HepG2 (cell line): Measurements from ENCODE around the gene ZBTB21. TPM values are rescaled to one million over a fixed set of nuclear protein-coding genes. Genes with fewer than 3 reads are reported as not detected.

Experiments
- ADNP ChIP-seq: sonication (generic); formaldehyde crosslinking; IDR thresholded peaks from 2 replicates; pipeline ENCODE4 v1.4.0; 2020; ENCODE audit warnings: missing genetic modification reagents
- ARNTL ChIP-seq: sonication (generic); formaldehyde crosslinking; IDR thresholded peaks from 2 replicates; pipeline ENCODE4 v1.4.0; 2020; ENCODE audit warnings: mild to moderate bottlenecking, missing genetic modification reagents
- ATAD3A ChIP-seq: sonication (generic); formaldehyde crosslinking; IDR thresholded peaks from 2 replicates; pipeline ENCODE4 v1.4.0; 2020; ENCODE audit warnings: missing genetic modification reagents
- CBFB ChIP-seq: sonication (generic); formaldehyde crosslinking; IDR thresholded peaks from 2 replicates; pipeline ENCODE4 v1.4.0; 2020; ENCODE audit warnings: missing genetic modification reagents
- CCDC6 ChIP-seq: sonication (generic); formaldehyde crosslinking; IDR thresholded peaks from 2 replicates; pipeline ENCODE4 v1.8.1; 2022; ENCODE audit warnings: mild to moderate bottlenecking, missing genetic modification reagents, moderate library complexity
- CHCHD3 ChIP-seq: sonication (generic); formaldehyde crosslinking; IDR thresholded peaks from 2 replicates; pipeline ENCODE4 v1.8.0; 2022; ENCODE audit warnings: mild to moderate bottlenecking, missing genetic modification reagents, moderate library complexity
- DPF2 ChIP-seq: sonication (generic); formaldehyde crosslinking; IDR thresholded peaks from 2 replicates; pipeline ENCODE4 v1.4.0; 2020; ENCODE audit warnings: mild to moderate bottlenecking, low read depth, missing genetic modification reagents, borderline replicate concordance
- FOXK2 ChIP-seq: fragments of 450-650 bp; IDR thresholded peaks from 2 replicates; pipeline ENCODE4 v1.6.1; 2016
- KDM4B ChIP-seq: sonication (generic); formaldehyde crosslinking; IDR thresholded peaks from 2 replicates; pipeline ENCODE4 v1.4.0; 2020; ENCODE audit warnings: missing genetic modification reagents
- NCOA1 ChIP-seq: sonication (generic); formaldehyde crosslinking; IDR thresholded peaks from 2 replicates; pipeline ENCODE4 v1.9.0; 2021; ENCODE audit warnings: missing genetic modification reagents
- POLR2A ChIP-seq, 2 experiments: IDR thresholded peaks; 2 replicates each; pipeline ENCODE4 v1.6.1; 2011; ENCODE audit warnings: low read depth in 2 of 2, low read length in 2 of 2, mild to moderate bottlenecking in 1 of 2, moderate library complexity in 1 of 2; ENCODE audit not compliant: insufficient read depth in 1 of 2
- TGIF2 ChIP-seq: IDR thresholded peaks from 2 replicates; pipeline ENCODE4 v1.6.1; 2016; ENCODE audit warnings: control low read depth, missing compliant biosample characterization
- ZNF12 ChIP-seq: sonication (generic); formaldehyde crosslinking; IDR thresholded peaks from 2 replicates; pipeline ENCODE4 v1.5.0; 2020; ENCODE audit warnings: missing genetic modification reagents
- ZNF234 ChIP-seq: sonication (generic); formaldehyde crosslinking; conservative IDR thresholded peaks from 2 replicates; pipeline ENCODE4 v1.5.1; 2020; ENCODE audit warnings: mild to moderate bottlenecking, missing genetic modification reagents
- ZNF577 ChIP-seq: sonication (generic); formaldehyde crosslinking; IDR thresholded peaks from 2 replicates; pipeline ENCODE4 v1.4.0; 2020; ENCODE audit warnings: mild to moderate bottlenecking, low read depth, missing genetic modification reagents, borderline replicate concordance
- polyA plus RNA-seq, 8 experiments: library from polyadenylated mRNA; depleted of rRNA in 3 of 8; stranded (reverse) in 7 of 8; unstranded in 1 of 8; fragments of >200 nt; fragmentation: Illumina TruSeq in 4 of 8; extraction: Trizol in 4 of 8; gene quantifications; 2 replicates each; pipeline versions ENCODE4 v1.2.1 to v1.2.3, GENCODE V29; 2011 to 2016; ENCODE audit warnings: low read depth in 4 of 8, missing spikeins in 1 of 8, mixed read lengths in 1 of 8; ENCODE audit not compliant: insufficient read depth in 1 of 8
- total RNA-seq, 5 experiments: library from RNA; depleted of rRNA; stranded (reverse); fragments of >200 nt; fragmentation: Illumina TruSeq; extraction: Trizol; gene quantifications; 2 replicates each; pipeline ENCODE4 v1.2.3, GENCODE V29; 2016; ENCODE audit warnings: low read depth in 1 of 5
- TF ChIP-seq, protein P1 (sequence below): sonication (generic); formaldehyde crosslinking; IDR thresholded peaks from 2 replicates; pipeline ENCODE4 v1.8.1; 2022; ENCODE audit warnings: mild to moderate bottlenecking, missing genetic modification reagents
- TF ChIP-seq, protein P2 (sequence below): IDR thresholded peaks from 2 replicates; pipeline ENCODE4 v1.6.1; 2016; ENCODE audit warnings: low read depth, missing genetic modification reagents, missing compliant biosample characterization
- TF ChIP-seq, protein P3 (sequence below): sonication (generic); formaldehyde crosslinking; IDR thresholded peaks from 2 replicates; pipeline ENCODE4 v1.5.0; 2020; ENCODE audit warnings: missing genetic modification reagents
- TF ChIP-seq, protein P4 (sequence below): sonication (generic); formaldehyde crosslinking; IDR thresholded peaks from 2 replicates; pipeline ENCODE4 v1.4.0; 2020; ENCODE audit warnings: mild to moderate bottlenecking, low read depth, missing genetic modification reagents
- TF ChIP-seq, protein P5 (sequence below): sonication (generic); formaldehyde crosslinking; IDR thresholded peaks from 2 replicates; pipeline ENCODE4 v1.9.0; 2021; ENCODE audit warnings: missing genetic modification reagents, borderline replicate concordance

ZBTB21 gene
- total and polyA plus RNA-seq, 2 of the 13 experiments (the other 11 are each of a cell fraction or from before 2014, with no cell fraction given) = 4.5 to 6.1 TPM

DNA sequence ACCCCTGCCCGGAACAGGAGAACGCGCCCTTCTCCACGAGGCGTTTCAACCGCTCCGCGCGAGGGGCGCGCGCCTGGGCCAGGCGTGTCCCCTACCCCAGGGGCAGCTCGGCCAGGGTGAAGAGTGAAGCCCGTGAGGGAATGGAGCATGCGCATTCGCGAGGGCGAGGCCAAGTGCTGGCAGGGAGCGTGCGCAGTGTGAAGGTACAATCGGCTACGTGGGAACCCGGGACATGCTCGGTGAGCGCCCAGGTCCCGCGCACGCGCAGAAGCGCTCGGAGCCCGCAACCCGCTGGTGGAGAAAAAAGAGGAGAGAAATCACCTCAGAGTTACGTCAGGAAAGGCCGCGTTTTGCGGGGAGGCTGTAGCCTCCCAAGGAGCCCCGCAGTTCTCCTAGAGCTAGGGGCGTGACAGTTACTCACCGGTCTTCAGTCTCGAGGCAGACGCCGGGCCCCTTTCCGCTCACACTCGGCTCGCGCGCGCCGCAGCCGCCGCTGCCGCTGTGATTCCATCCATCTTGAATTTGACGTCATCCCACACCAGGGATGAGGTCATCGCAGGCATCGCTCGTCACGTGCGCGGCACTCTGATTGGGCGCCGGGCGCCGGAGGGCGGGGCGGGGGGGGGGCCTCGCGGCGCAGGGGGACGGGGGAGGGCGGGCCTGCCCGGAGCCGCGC is at the start of gene ZBTB21 (continued):
- TF ChIP-seq DPF2 (CRISPR knock-in tag) (no peak), POLR2A (IDR thresholded peaks at IDR 0.05; ENCODE audit: insufficient read depth in 1 of 2, low read depth in 2 of 2, low read length in 2 of 2) (peak; percentile 87 to 92), ZNF577 (CRISPR knock-in tag) (no peak), ADNP (CRISPR knock-in tag) (no peak), ARNTL (peak; percentile 35; the same call in 1 of the 2 replicates), FOXK2 (no peak), NCOA1 (0 out of 2 replicates have a peak, but pooled peaks have one; percentile 67), CBFB (CRISPR knock-in tag) (no peak), ZNF12 (no peak), CCDC6 (CRISPR knock-in tag) (0 out of 2 replicates have a peak, but pooled peaks have one; percentile 7), CHCHD3 (CRISPR knock-in tag) (no peak), TGIF2 (peak; percentile 34; the same call in 1 of the 2 replicates), KDM4B (no peak), ATAD3A (no peak), ZNF234 (no peak)
- TF ChIP-seq, protein P1, sequence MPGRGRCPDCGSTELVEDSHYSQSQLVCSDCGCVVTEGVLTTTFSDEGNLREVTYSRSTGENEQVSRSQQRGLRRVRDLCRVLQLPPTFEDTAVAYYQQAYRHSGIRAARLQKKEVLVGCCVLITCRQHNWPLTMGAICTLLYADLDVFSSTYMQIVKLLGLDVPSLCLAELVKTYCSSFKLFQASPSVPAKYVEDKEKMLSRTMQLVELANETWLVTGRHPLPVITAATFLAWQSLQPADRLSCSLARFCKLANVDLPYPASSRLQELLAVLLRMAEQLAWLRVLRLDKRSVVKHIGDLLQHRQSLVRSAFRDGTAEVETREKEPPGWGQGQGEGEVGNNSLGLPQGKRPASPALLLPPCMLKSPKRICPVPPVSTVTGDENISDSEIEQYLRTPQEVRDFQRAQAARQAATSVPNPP = no peak
- TF ChIP-seq, protein P2, sequence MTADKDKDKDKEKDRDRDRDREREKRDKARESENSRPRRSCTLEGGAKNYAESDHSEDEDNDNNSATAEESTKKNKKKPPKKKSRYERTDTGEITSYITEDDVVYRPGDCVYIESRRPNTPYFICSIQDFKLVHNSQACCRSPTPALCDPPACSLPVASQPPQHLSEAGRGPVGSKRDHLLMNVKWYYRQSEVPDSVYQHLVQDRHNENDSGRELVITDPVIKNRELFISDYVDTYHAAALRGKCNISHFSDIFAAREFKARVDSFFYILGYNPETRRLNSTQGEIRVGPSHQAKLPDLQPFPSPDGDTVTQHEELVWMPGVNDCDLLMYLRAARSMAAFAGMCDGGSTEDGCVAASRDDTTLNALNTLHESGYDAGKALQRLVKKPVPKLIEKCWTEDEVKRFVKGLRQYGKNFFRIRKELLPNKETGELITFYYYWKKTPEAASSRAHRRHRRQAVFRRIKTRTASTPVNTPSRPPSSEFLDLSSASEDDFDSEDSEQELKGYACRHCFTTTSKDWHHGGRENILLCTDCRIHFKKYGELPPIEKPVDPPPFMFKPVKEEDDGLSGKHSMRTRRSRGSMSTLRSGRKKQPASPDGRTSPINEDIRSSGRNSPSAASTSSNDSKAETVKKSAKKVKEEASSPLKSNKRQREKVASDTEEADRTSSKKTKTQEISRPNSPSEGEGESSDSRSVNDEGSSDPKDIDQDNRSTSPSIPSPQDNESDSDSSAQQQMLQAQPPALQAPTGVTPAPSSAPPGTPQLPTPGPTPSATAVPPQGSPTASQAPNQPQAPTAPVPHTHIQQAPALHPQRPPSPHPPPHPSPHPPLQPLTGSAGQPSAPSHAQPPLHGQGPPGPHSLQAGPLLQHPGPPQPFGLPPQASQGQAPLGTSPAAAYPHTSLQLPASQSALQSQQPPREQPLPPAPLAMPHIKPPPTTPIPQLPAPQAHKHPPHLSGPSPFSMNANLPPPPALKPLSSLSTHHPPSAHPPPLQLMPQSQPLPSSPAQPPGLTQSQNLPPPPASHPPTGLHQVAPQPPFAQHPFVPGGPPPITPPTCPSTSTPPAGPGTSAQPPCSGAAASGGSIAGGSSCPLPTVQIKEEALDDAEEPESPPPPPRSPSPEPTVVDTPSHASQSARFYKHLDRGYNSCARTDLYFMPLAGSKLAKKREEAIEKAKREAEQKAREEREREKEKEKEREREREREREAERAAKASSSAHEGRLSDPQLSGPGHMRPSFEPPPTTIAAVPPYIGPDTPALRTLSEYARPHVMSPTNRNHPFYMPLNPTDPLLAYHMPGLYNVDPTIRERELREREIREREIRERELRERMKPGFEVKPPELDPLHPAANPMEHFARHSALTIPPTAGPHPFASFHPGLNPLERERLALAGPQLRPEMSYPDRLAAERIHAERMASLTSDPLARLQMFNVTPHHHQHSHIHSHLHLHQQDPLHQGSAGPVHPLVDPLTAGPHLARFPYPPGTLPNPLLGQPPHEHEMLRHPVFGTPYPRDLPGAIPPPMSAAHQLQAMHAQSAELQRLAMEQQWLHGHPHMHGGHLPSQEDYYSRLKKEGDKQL (CRISPR knock-in tag) = no peak
- TF ChIP-seq, protein P3, sequence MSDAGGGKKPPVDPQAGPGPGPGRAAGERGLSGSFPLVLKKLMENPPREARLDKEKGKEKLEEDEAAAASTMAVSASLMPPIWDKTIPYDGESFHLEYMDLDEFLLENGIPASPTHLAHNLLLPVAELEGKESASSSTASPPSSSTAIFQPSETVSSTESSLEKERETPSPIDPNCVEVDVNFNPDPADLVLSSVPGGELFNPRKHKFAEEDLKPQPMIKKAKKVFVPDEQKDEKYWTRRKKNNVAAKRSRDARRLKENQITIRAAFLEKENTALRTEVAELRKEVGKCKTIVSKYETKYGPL (CRISPR knock-in tag) = 0 out of 2 replicates have a peak, but pooled peaks have one; percentile 33
- TF ChIP-seq, protein P4, sequence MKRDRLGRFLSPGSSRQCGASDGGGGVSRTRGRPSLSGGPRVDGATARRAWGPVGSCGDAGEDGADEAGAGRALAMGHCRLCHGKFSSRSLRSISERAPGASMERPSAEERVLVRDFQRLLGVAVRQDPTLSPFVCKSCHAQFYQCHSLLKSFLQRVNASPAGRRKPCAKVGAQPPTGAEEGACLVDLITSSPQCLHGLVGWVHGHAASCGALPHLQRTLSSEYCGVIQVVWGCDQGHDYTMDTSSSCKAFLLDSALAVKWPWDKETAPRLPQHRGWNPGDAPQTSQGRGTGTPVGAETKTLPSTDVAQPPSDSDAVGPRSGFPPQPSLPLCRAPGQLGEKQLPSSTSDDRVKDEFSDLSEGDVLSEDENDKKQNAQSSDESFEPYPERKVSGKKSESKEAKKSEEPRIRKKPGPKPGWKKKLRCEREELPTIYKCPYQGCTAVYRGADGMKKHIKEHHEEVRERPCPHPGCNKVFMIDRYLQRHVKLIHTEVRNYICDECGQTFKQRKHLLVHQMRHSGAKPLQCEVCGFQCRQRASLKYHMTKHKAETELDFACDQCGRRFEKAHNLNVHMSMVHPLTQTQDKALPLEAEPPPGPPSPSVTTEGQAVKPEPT (CRISPR knock-in tag) = peak; percentile 22; the same call in 1 of the 2 replicates
- TF ChIP-seq, protein P5, sequence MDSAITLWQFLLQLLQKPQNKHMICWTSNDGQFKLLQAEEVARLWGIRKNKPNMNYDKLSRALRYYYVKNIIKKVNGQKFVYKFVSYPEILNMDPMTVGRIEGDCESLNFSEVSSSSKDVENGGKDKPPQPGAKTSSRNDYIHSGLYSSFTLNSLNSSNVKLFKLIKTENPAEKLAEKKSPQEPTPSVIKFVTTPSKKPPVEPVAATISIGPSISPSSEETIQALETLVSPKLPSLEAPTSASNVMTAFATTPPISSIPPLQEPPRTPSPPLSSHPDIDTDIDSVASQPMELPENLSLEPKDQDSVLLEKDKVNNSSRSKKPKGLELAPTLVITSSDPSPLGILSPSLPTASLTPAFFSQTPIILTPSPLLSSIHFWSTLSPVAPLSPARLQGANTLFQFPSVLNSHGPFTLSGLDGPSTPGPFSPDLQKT (CRISPR knock-in tag) = no peak
